Neural cell (in vitro differentiated cells): ENCODE measurements around the gene PHF21A.

Experiments used
- RAD21 ChIP-seq: fragments of 450-650 bp; conservative IDR thresholded peaks from 2 replicates; pipeline ENCODE4 v1.6.1; 2014; ENCODE audit warnings: antibody characterized with exemption, mild to moderate bottlenecking, moderate library complexity
- TF ChIP-seq, protein P1 (sequence below): IDR thresholded peaks from 2 replicates; pipeline ENCODE4 v1.6.1; 2012; ENCODE audit warnings: borderline replicate concordance

GRCh38 chr11:46160100-46160499, 38.8 kb upstream of the PHF21A start:
- TF ChIP-seq RAD21, result no peak
- TF ChIP-seq, protein P1, sequence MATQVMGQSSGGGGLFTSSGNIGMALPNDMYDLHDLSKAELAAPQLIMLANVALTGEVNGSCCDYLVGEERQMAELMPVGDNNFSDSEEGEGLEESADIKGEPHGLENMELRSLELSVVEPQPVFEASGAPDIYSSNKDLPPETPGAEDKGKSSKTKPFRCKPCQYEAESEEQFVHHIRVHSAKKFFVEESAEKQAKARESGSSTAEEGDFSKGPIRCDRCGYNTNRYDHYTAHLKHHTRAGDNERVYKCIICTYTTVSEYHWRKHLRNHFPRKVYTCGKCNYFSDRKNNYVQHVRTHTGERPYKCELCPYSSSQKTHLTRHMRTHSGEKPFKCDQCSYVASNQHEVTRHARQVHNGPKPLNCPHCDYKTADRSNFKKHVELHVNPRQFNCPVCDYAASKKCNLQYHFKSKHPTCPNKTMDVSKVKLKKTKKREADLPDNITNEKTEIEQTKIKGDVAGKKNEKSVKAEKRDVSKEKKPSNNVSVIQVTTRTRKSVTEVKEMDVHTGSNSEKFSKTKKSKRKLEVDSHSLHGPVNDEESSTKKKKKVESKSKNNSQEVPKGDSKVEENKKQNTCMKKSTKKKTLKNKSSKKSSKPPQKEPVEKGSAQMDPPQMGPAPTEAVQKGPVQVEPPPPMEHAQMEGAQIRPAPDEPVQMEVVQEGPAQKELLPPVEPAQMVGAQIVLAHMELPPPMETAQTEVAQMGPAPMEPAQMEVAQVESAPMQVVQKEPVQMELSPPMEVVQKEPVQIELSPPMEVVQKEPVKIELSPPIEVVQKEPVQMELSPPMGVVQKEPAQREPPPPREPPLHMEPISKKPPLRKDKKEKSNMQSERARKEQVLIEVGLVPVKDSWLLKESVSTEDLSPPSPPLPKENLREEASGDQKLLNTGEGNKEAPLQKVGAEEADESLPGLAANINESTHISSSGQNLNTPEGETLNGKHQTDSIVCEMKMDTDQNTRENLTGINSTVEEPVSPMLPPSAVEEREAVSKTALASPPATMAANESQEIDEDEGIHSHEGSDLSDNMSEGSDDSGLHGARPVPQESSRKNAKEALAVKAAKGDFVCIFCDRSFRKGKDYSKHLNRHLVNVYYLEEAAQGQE, result no peak
